AG10803 (cell line): ENCODE data around the gene OTOP2.

Source experiments
- DNase-seq: peaks from one replicate; pipeline ENCODE4 v3.0.0; 2010; ENCODE audit warnings: low read depth
- H3K4me3 ChIP-seq: 2 replicates; pipeline ENCODE4 v1.5.1; 2011; ENCODE audit warnings: mild to moderate bottlenecking, low read length, control low read depth
- CTCF ChIP-seq: conservative IDR thresholded peaks from 2 replicates; pipeline ENCODE4 v1.5.1; 2011; ENCODE audit warnings: mild to moderate bottlenecking, low read length, control low read depth, inconsistent platforms

The OTOP2 gene

GRCh38 chr17:74956093-74956492, 32.0 kb downstream of the OTOP2 start:
- no peak for DNase-seq
- no peak for TF ChIP-seq CTCF
- no peak overlapping the region for H3K4me3 ChIP-seq

- peak; percentile 31 for DNase-seq
- no peak overlapping the region for H3K4me3 ChIP-seq
- peak; percentile 80 for TF ChIP-seq CTCF
Observed at GRCh38 chr17:74957935-74958740, 34.1 kb downstream of the OTOP2 start.

GRCh38 chr17:74959826-74960515, 35.9 kb downstream of the OTOP2 start:
- TF ChIP-seq CTCF = no peak
- peak; percentile 17 for DNase-seq

GRCh38 chr17:74960570-74961342, 36.7 kb downstream of the OTOP2 start:
- peak; percentile 11 for DNase-seq
- H3K4me3 ChIP-seq = no peak overlapping the region
- peak; percentile 43 for TF ChIP-seq CTCF

More at GRCh38 chr17:74959826-74960515, 35.9 kb downstream of the OTOP2 start:
- no peak overlapping the region for H3K4me3 ChIP-seq

- DNase-seq = peak; percentile 81
- TF ChIP-seq CTCF = peak; percentile 71
- no peak overlapping the region for H3K4me3 ChIP-seq
Observed at GRCh38 chr17:74961657-74962350, 37.7 kb downstream of the OTOP2 start.

- no peak overlapping the region for H3K4me3 ChIP-seq
- TF ChIP-seq CTCF = no peak
- DNase-seq = no peak
Observed at GRCh38 chr17:74962622-74963394, 38.7 kb downstream of the OTOP2 start.
